GM19238 (cell line): Measurements from ENCODE around the gene OCIAD1.
"Not testable (repeated sequence)": the region's sequence is repeated elsewhere in the genome, so short reads cannot be mapped to it uniquely, and the experiment has no call there.

Source experiments
- DNase-seq: peaks from one replicate; pipeline ENCODE4 v3.0.0; 2011; ENCODE audit warnings: low spot score; ENCODE audit not compliant: insufficient read length

The OCIAD1 gene

DNA sequence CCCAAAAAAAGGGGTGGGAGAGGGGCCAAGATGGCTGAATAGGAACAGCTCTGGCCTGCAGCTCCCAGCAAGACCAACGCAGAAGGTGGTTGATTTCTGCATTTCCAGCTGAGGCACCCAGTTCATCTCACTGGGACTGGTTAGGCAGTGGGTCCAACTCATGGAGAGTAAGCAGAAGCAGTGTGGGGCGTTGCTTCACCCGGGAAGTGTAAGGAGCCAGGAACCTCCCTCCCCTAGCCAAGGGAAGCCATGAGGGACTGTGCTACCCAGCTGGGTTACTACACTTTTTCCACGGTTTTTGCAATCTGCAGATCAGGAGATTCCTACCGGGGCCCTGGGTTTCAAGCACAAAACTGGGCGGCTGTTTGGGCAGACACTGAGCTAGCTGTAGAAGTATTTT lies 13.9 kb upstream of the OCIAD1 start:
- DNase-seq: no peak

DNA sequence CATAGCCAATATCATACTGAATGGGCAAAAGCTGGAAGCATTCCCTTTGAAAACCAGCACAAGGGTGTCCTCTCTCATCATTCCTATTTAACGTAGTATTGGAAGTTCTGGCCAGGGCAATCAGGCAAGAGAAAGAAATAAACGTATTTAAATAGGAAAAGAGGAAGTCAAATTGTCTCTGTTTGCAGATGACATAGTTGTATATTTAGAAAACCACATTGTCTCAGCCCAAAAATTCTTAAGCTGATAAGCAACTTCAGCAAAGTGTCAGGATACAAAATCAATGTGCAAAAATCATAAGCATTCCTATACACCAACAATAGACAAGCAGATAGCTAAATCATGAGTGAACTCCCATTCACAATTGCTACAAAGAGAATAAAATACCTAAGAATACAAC lies 9.5 kb upstream of the OCIAD1 start:
- not testable (repeated sequence) for DNase-seq

DNA sequence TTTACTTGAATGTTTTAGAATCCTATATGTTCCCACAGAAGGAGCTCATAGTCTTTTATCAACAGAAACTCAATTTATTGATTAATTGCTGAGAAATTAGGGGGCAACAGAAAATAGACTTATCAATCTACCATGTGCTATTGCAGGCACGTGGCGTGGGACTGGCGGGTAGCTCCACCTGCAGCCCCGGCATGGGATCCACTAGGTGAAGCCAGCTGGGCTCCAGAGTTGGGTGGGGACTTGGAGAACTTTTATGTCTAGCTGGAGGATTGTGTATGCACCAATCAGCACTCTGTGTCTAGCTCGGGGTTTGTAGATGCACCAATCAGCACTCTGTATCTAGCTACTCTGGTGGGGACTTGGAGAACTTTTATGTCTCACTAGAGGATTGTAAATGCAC lies 3.3 kb upstream of the OCIAD1 start:
- DNase-seq: no peak

DNA sequence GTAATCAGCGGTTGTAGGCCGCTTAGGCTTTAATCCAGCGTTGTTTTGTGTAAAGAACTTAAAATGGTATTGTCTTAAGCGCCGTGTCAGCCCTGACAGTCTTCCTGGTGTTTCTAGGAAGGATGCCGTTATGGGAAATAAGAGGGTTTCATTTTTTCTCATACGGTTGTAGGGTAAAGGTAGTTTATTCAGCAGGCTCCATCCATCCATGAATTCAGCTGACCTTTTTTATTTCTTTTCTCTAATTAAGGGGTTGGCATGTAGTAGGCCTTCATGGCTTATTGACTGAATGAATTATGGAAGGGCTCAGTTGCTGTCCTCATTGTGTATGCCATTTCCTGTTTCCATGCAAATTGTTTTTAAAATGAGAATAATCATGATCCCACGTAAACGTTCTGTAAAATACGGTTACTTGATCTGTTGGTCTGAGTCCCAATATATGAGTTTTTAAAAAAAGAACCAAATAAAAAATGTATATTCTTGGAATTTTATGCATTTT lies 693 bp downstream of the OCIAD1 start:
- DNase-seq: no peak

DNA sequence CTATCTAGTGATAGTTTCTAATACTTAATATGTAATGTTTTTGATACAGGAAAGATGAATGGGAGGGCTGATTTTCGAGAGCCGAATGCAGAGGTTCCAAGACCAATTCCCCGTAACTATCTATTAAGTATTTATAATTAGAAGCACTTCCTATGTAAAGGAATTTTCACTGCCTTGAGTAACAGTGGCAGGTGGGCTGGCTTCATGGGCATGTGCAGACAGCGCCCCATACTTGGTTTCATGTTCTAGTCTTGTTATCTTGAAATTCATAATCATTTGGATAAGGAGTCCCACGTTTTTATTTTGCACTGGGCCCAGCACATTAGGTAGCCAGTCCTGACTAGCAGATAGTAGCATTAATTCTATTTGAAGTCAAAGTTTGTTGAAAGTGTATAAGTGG lies 1.7 kb downstream of the OCIAD1 start:
- DNase-seq: no peak

DNA sequence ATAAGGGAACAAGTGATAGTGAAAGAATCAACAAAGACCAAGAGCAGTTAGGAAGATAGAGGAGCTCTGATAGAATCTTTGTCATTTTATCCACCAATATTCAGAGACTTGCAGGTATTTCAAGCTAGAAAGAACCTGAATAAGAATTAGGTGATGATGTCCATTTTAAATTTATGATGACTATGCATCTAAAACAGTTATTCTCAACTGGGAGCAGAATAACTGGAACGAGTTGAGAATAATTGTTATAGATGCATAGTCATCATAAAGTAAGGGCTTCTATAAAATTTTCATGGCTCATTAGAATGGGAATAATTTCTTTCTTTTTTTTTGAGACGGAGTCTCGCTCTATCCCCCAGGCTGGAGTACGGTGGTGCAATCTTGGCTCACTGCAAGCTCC lies 5.8 kb downstream of the OCIAD1 start:
- DNase-seq: no peak

DNA sequence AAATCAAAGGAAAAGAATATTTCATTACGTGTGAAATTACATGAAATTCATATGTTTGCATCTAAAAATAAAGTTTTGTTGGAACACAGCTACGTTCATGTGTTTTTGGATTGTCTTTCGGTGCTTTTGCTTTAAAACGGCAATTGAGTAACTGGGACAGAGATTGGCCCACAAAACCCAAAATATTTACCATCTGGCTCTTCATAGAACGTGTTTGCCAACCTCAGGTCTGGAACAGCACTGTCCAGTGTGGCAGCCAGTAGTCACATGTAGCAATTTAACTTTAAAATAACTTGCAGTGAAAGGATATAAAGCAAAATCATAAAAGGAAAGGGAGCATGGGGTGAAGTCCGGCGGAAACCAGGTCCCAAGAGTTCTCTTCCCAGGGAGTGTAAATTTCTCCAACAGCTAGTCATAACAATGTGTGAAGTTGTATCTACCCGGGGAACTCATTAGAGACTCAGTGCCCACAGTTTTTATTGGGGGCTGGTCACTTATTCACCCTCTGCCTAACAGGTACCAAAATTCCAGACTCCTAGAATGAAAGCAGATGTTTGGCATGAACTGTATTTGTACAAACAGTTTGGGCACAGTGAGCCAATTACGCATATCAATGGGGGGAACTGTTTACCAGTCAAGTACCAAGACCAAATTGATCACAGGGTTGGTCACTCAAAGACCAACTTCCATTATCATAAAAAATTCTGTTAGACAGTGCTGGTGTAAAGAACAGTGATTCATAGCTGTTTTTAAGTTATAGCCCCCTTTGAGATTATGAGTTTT lies 10.3 kb downstream of the OCIAD1 start:
- DNase-seq: no peak

DNA sequence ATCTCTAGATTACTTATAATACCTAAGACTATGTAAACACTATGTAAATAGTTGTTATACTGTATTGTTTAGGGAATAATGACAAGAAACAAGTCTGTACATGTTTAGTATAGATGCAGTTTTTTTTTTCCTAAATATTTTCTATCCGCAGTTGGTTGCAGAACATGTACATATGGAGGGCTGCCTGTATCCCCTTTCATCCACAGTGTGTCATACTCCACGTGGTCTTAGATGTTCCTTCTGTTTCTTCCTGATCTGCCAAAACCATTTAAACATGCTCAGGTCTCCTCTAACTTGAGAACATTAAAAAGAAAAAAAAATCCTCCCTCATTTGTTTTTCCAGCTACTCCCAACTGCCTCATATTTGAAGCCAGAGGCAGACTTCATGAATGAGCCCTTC lies 14.0 kb downstream of the OCIAD1 start:
- DNase-seq: no peak

DNA sequence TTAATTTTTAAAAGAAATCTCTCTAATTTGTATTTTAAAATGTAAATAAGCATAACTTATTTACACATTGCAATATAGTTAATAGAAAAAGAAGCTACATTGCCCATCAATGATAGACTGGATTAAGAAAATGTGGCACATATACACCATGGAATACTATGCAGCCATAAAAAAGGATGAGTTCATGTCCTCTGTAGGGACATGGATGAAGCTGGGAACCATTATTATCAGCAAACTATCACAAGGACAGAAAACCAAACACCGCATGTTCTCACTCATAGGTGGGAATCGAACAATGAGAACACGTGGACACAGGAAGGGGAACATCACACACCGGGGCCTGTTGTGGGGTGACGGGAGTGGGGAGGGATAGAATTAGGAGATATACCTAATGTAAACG lies 17.9 kb downstream of the OCIAD1 start:
- not testable (repeated sequence) for DNase-seq

DNA sequence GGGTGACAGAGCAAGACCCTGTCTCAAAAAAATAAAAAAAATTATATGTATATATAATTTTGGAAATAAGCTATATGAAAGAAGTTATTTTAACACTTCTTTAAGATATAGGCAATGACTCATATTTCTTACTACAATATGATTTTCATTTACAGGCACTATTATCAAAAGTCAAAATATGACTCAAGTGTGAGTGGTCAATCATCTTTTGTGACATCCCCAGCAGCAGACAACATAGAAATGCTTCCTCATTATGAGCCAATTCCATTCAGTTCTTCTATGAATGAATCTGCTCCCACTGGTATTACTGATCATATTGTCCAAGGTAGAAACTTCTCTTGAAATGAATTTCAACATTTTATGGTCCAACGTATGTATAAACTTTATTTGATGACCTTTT lies 20.8 kb downstream of the OCIAD1 start:
- DNase-seq: no peak

DNA sequence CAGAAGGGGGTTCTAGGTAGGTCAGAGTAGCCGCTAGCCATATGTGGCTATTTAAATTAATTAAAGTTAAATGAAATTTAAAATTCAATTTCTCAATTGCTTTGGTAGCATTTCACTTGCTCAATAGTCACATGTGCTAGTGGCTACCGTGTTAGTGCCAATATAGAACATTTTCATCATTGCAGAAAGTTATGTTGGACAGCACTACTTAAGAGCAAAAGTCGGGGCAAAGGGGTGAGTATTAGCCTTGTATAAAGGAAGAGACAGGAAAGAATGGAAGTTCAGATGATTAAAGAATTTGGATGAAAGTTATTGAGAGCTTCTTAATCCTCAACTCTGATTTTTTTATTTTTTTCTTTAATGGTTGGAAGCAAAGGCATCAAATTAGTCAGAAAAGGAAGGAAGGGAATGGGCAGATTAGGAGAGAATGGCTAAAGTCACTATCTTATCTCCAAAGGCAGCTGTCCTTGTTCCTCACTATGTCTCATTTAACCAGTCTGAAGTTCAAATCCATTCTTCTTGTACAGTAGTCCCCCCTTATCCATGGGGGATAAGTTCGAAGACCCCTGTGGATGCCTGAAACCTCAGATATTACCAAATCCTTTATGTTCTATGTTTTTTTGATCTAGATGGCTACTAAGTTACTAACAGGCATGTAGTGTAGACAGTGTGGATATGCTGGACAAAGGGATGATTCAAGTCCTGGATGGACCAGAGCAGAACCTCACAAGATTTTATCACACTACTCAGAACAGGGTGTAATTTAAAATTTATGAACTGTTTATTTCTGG lies 22.9 kb downstream of the OCIAD1 start:
- DNase-seq: no peak

DNA sequence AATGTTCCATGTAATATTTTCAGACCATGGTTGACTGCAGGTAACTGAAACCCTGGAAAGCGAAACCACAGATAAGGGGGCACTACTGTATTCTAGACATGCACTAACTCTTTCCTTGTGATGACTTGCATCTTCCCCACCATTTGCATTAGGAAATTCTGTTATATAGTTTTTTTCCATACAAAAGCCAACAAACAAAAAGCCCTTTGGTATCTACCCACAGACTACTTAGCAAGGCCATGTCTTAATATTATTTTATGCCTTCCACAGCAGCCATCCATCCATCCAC lies 23.5 kb downstream of the OCIAD1 start:
- DNase-seq: no peak

DNA sequence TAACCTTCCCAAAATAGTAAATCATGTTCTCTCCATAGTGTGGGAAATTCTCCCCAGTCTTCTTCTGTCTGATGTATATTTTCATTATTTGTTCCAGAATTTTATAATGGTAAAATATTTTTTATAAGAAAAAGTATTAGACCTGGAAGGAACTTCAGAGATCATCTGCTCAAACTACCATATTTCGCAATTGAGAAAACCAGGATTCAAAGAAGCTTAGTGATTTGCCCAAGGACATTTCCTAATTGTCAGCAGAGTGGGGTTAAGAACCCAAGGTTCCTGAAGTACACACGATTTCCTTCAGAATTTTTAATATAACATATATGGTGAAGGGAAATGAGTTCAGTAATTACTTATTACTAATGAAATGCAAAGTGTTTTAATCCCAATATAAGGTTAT lies 24.1 kb downstream of the OCIAD1 start:
- no peak for DNase-seq

DNA sequence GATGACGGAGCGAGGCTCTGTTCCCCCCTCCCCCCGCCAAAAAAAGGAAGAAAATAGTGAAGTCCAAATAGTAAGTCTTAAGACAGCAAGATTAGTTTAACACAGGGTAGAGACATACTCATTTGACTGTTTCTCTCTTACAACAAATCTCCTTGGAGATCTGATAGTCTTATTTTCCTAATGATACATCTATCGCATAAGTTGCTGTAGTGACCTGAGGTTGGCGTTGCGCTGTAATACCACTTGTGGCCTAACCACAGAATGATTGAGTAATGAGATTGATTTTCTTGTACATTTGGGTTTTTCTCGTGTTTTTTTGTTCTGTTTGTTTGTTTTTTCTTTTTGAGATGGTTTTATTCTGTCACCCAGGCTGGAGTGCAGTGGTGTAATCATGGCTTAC lies 27.2 kb downstream of the OCIAD1 start:
- DNase-seq: no peak

DNA sequence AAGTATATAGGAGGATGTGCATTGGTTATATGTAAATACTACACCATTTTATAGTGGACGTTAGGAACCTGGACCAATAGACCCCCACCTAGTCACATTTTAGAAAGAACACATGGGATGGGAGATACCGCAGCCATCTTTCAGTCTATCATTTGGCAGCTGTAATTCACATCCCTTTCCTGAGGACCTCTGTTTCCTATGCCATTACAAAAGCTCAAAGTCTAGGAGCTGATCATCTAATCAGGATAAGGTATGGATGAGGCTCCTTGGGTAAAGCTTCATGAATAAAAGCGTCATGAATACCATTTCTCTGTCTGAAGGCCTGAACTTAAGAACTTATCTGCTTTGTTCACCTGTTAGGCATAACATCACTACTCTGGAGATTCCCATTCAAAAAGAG lies 31.1 kb downstream of the OCIAD1 start:
- no peak for DNase-seq

DNA sequence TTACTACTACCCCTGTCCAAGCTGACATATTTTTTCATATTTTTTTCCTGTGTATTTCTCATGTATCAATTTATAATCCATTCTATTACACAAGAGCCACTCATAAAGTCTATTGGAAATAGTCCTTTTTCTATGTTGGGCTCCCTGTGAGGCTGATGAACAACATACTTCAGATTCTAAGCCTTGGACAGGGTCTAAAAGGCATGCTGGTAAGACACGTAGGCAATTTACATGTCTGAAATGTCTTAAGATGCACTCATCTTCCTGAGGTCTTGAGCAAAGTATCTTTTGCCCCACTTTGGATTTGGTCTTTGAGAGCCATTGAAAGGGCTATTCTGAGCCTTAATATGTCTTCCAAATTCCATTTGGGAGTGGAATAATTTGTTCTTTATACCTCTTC lies 31.8 kb downstream of the OCIAD1 start:
- DNase-seq: no peak

DNA sequence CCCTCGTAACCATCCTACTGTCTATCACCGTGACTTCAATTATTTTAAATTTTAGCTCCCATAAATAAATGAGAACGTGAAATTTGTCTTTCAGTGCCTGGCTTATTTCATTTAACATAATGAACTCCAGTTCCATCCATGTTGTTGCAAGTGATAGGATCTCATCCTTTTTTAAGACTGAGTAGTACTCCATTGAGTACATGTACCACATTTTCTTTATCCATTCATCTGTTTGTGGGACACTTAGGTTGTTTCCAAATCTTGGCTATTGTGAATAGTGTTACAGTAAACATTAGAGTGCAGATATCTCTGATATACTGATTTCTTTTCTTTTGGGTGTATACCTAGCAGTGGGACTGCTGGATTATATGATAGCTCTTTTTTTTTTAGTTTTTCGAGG lies 32.8 kb downstream of the OCIAD1 start:
- DNase-seq: no peak

DNA sequence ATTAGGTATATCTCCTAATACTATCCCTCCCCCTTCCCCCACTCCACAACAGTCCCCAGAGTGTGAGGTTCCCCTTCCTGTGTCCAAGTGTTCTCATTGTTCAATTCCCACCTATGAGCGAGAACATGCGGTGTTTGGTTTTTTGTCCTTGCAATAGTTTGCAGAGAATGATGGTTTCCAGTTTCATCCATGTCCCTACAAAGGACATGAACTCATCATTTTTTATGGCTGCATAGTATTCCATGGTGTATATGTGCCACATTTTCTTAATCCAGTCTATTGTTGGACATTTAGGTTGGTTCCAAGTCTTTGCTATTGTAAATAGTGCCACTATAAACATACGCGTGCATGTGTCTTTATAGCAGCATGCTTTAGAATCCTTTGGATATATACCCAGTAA lies 33.8 kb downstream of the OCIAD1 start:
- DNase-seq: not testable (repeated sequence)

DNA sequence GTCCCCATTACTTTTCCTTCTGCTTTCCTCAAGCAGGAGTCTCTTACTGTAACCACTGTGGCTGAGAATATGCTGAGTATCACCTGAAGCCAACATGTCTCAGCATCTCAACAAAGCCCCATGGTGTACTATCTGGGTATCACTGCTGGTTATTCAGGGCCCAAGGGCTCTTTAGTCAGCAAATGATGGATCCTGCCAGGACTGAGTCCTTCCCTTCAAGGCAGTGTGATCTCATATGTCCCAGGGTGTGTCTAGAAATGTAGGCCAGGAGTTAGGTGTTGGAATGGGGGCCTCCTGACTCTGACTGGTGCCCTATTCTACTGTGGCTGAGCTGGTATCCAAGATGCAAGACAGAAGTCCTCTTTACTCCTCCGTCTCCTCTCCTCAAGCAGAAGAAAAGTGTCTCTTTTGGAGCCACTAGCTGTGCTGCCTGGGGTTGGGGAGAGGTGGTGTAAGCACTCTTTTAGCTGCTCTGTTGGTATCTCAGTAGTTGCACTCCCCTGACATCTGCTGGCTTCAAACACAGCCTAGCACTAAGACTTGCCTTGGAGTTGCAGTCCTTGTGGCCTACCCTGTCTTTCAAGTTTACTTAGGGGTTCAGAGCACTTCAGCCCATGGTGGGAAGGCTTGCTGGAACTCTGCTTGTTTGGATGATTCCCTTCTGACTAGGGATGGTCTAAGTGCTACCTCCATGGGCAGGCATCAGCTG lies 47.1 kb downstream of the OCIAD1 start:
- no peak for DNase-seq

DNA sequence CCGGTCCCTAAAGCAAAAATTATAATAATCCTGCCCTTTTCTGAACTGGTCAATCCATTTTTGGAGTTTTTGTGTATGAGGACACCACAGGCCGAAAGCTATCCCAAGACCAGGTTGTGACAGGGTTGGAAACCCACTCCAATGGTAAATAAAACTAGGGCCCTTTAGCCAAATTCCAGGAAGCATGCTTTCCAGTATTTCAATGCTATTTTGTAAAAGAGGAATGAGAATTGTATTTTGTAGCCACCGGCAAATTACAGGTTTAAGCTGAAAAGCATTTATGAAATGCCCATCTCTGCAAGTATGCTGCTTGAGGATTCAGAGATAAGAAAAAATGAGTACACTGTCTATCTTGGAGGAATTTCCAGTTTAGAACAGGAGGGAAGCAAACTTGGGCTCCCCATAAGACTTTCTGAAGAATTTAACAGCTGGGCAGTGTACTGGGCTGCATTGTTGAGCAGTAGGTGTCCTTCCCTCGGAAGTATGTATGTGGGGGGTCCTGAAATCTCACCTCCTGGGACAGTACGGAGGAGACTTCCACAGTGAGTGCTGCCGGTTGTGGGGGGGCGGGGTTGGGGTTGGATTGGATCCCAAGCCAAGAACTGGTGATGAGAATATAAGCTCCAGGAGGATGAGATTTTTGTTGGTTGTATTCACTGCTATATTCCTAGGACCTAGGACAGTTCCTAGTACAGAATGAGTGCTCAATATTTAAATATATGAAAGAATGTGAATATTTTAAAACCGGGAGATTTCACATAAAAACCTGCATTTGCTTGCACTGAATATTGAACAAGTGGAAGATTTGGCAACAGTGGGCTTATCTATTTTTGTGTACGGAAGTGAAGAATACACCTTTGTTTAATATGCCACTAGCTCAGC lies 48.9 kb downstream of the OCIAD1 start:
- no peak for DNase-seq

DNA sequence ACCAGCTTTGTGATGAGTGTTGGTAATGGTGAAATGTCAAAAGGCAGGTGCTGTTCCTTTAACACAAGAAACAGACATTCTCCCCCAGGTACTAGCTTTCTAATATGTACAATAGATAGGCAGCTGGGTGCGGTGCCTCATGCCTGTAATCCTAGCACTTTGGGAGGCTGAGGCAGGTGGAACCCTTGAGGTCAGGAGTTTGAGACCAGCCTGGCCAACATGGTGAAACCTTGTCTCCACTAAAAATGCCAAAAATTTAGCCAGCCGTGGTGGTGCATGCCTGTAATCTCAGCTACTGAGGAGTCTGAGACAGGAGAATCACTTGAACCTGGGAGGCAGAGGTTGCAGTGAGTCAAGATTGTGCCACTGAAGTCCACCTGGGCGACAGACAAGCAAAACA lies 50.8 kb downstream of the OCIAD1 start:
- DNase-seq: not testable (repeated sequence)
